H1 (cell line): Measurements from ENCODE around the gene MVD. TPM values are rescaled to one million over a fixed set of nuclear protein-coding genes. Genes with fewer than 3 reads are reported as not detected.

ENCODE experiments used
- CTCF ChIA-PET: fragments of 300-600 bp; sonication (Branson Sonifier 250); formaldehyde crosslinking; loops from one replicate; lab custom pipeline; 2021; ENCODE audit not compliant: partially characterized antibody; lab: Charles Lee
- POLR2A ChIA-PET: fragments of 300-600 bp; sonication (Branson Sonifier 250); formaldehyde crosslinking; loops from one replicate; lab custom pipeline; 2021; ENCODE audit warnings: inconsistent platforms; ENCODE audit not compliant: partially characterized antibody; lab: Charles Lee
- DNase-seq, 2 experiments: peaks; one replicate each; pipeline versions ENCODE4 v3.0.0 to v3.0.0-alpha.2; 2010 to 2022; ENCODE audit warnings: low spot score in 2 of 2, low read depth in 1 of 2, mixed read lengths in 1 of 2
- FAIRE-seq: peaks from 2 replicates; lab custom pipeline; 2011; peaks lifted over from hg19 to GRCh38; lab: Jason Lieb, UNC
- H2AFZ ChIP-seq: 2 replicates; pipeline ENCODE4 v1.8.1; 2012; ENCODE audit warnings: low read length, inconsistent platforms
- H2AK5ac ChIP-seq: 2 replicates; pipeline ENCODE4 v1.6.1; 2013; ENCODE audit warnings: low read depth, low read length
- H2BK120ac ChIP-seq: replicated peaks from 2 replicates; pipeline ENCODE3; 2013; ENCODE audit warnings: low read depth, low read length, inconsistent platforms
- H2BK12ac ChIP-seq: 2 replicates; pipeline ENCODE4 v1.6.1; 2013; ENCODE audit warnings: low read depth, low read length
- H2BK15ac ChIP-seq: 2 replicates; pipeline ENCODE4 v1.6.1; 2013; ENCODE audit warnings: low read length
- H2BK20ac ChIP-seq: 2 replicates; pipeline ENCODE4 v1.6.1; 2013; ENCODE audit warnings: low read length
- H2BK5ac ChIP-seq: 2 replicates; pipeline ENCODE4 v1.6.1; 2013; ENCODE audit warnings: low read depth, low read length
- H3K14ac ChIP-seq: 2 replicates; pipeline ENCODE4 v1.6.1; 2013; ENCODE audit warnings: inconsistent platforms; ENCODE audit not compliant: insufficient read length
- H3K18ac ChIP-seq: 2 replicates; pipeline ENCODE4 v1.6.1; 2013; ENCODE audit warnings: low read length; ENCODE audit errors: extremely low read depth
- H3K23ac ChIP-seq: 2 replicates; pipeline ENCODE4 v1.6.1; 2013; ENCODE audit warnings: inconsistent platforms; ENCODE audit not compliant: insufficient read length
- H3K23me2 ChIP-seq: 2 replicates; pipeline ENCODE4 v1.6.1; 2013; ENCODE audit warnings: low read depth, low read length
- H3K27ac ChIP-seq: 2 replicates; pipeline ENCODE4 v1.6.1; 2011; ENCODE audit warnings: low read depth, low read length, inconsistent platforms
- H3K27me3 ChIP-seq, 4 experiments: replicated peaks in 1 of 4; 1 replicate in 1 of 4; 2 replicates in 3 of 4; pipeline versions ENCODE4 v1.6.1 to v1.8.1; 2011 to 2013; ENCODE audit warnings: low read length in 3 of 4, mild to moderate bottlenecking in 3 of 4, inconsistent platforms in 2 of 4, mixed read lengths in 2 of 4, moderate library complexity in 1 of 4; ENCODE audit not compliant: control insufficient read depth in 3 of 4, insufficient read depth in 3 of 4; ENCODE audit errors: extremely low read depth in 1 of 4
- H3K36me3 ChIP-seq, 4 experiments: 2 replicates each; pipeline versions ENCODE4 v1.6.1 to v1.8.1; 2011 to 2013; ENCODE audit warnings: mild to moderate bottlenecking in 4 of 4, low read length in 3 of 4, moderate library complexity in 2 of 4, control low read depth in 1 of 4, inconsistent platforms in 1 of 4; ENCODE audit not compliant: insufficient read depth in 4 of 4, control insufficient read depth in 2 of 4
- H3K4ac ChIP-seq: replicated peaks from 2 replicates; pipeline ENCODE3; 2013; ENCODE audit warnings: low read length, low read depth, mixed read lengths, inconsistent platforms; ENCODE audit not compliant: insufficient read length
- H3K4me1 ChIP-seq, 4 experiments: replicated peaks in 1 of 4; 1 replicate in 1 of 4; 2 replicates in 3 of 4; pipeline versions ENCODE4 v1.6.1 to v1.8.1; 2011 to 2013; ENCODE audit warnings: low read length in 3 of 4, inconsistent platforms in 2 of 4, mixed read lengths in 1 of 4; ENCODE audit not compliant: insufficient read depth in 4 of 4, control insufficient read depth in 3 of 4
- H3K4me2 ChIP-seq, 2 experiments: 2 replicates each; pipeline versions ENCODE4 v1.6.1 to v1.8.1; 2011 to 2013; ENCODE audit warnings: low read depth in 2 of 2, low read length in 2 of 2, control low read depth in 1 of 2, inconsistent platforms in 1 of 2, mild to moderate bottlenecking in 1 of 2; ENCODE audit not compliant: insufficient read depth in 1 of 2
- H3K4me3 ChIP-seq, 4 experiments: fragments of 200-600, 300-600 bp in 1 of 4; sonication (generic), shearing (Covaris generic), sonication (Bioruptor Twin) in 1 of 4; 2 replicates each; pipeline versions ENCODE4 v1.5.1 to v1.8.1; 2011 to 2016; ENCODE audit warnings: low read length in 4 of 4, low read depth in 3 of 4, control low read depth in 2 of 4, inconsistent platforms in 2 of 4, mild to moderate bottlenecking in 2 of 4, mixed read lengths in 1 of 4, moderate library complexity in 1 of 4; ENCODE audit not compliant: insufficient read depth in 2 of 4; ENCODE audit errors: extremely low read depth in 1 of 4
- H3K56ac ChIP-seq: replicated peaks from 2 replicates; pipeline ENCODE3; 2013; ENCODE audit warnings: low read depth, mild to moderate bottlenecking, mixed read lengths, low read length, inconsistent platforms; ENCODE audit not compliant: insufficient read length
- H3K79me1 ChIP-seq: 2 replicates; pipeline ENCODE4 v1.6.1; 2013; ENCODE audit warnings: low read depth, low read length, control low read depth
- H3K79me2 ChIP-seq, 2 experiments: 2 replicates each; pipeline versions ENCODE4 v1.6.1 to v1.8.1; 2012 to 2013; ENCODE audit warnings: low read length in 2 of 2, mild to moderate bottlenecking in 2 of 2, inconsistent platforms in 1 of 2; ENCODE audit not compliant: insufficient read depth in 2 of 2, control insufficient read depth in 1 of 2
- H3K9ac ChIP-seq, 4 experiments: replicated peaks in 1 of 4; 1 replicate in 1 of 4; 2 replicates in 3 of 4; pipeline versions ENCODE4 v1.6.1 to v1.8.1; 2011 to 2013; ENCODE audit warnings: low read depth in 3 of 4, low read length in 3 of 4, control low read depth in 2 of 4, mild to moderate bottlenecking in 2 of 4, moderate library complexity in 2 of 4, inconsistent platforms in 1 of 4; ENCODE audit errors: extremely low read depth in 1 of 4
- H3K9me3 ChIP-seq, 2 experiments: 2 replicates each; pipeline versions ENCODE4 v1.6.1 to v1.8.1; 2012 to 2013; ENCODE audit warnings: mild to moderate bottlenecking in 2 of 2, moderate library complexity in 2 of 2, control low read depth in 1 of 2, inconsistent platforms in 1 of 2, low read depth in 1 of 2, low read length in 1 of 2, mixed read lengths in 1 of 2; ENCODE audit not compliant: insufficient read depth in 2 of 2
- H4K20me1 ChIP-seq, 2 experiments: replicated peaks in 1 of 2; 2 replicates each; pipeline versions ENCODE3 to v1.8.1; 2011 to 2013; ENCODE audit warnings: inconsistent platforms in 2 of 2, low read length in 2 of 2, mild to moderate bottlenecking in 1 of 2; ENCODE audit not compliant: insufficient read depth in 2 of 2, control insufficient read depth in 1 of 2
- H4K5ac ChIP-seq: 2 replicates; pipeline ENCODE4 v1.6.1; 2013; ENCODE audit warnings: low read length, low read depth, mixed read lengths, inconsistent platforms; ENCODE audit not compliant: insufficient read length
- H4K8ac ChIP-seq: 2 replicates; pipeline ENCODE4 v1.8.0; 2013; ENCODE audit warnings: mild to moderate bottlenecking, moderate library complexity, low read length, inconsistent platforms; ENCODE audit not compliant: insufficient read depth; ENCODE audit errors: extremely low read depth
- H4K91ac ChIP-seq: replicated peaks from 2 replicates; pipeline ENCODE3; 2013; ENCODE audit warnings: low read length, mixed read lengths, inconsistent platforms; ENCODE audit not compliant: insufficient read length
- RBBP5 ChIP-seq: IDR thresholded peaks from 2 replicates; pipeline ENCODE4 v1.7.1; 2012; ENCODE audit warnings: low read depth, mild to moderate bottlenecking, inconsistent platforms, low read length, moderate library complexity, borderline replicate concordance
- SAP30 ChIP-seq: fragments of 300-600 bp; sonication (generic); IDR thresholded peaks from 2 replicates; pipeline ENCODE4 v1.7.1; 2012; ENCODE audit warnings: low read length, moderate library complexity, mild to moderate bottlenecking, inconsistent platforms; ENCODE audit not compliant: insufficient read depth, insufficient replicate concordance
- SIRT6 ChIP-seq: IDR thresholded peaks from one replicate; pipeline ENCODE4 v1.7.1; 2012; ENCODE audit warnings: low read length, inconsistent platforms
- TAF7 ChIP-seq: optimal IDR thresholded peaks from 2 replicates; pipeline ENCODE3; 2011; ENCODE audit warnings: low read depth, mild to moderate bottlenecking, inconsistent platforms, low read length, moderate library complexity, borderline replicate concordance
- WGBS, 2 experiments: shearing (Covaris generic) in 1 of 2; methylation state at CpG; one replicate each; pipeline versions ENCODE4 v1.1.6 to v1.1.7; 2013 to 2015; ENCODE audit warnings: low lambda C conversion rate in 2 of 2, mixed read lengths in 2 of 2, inconsistent platforms in 1 of 2, low coverage in 1 of 2, missing lambda C conversion rate in 1 of 2; ENCODE audit not compliant: insufficient replicate concordance in 2 of 2, insufficient coverage in 1 of 2, insufficient read length in 1 of 2; ENCODE audit errors: extremely low coverage in 1 of 2, missing lambda C conversion rate in 1 of 2; 5-methylcytosine and 5-hydroxymethylcytosine counted together
- polyA plus RNA-seq, 7 experiments: library from polyadenylated mRNA; depleted of rRNA in 3 of 7; stranded (reverse) in 5 of 7; unstranded in 2 of 7; fragments of >200 nt in 5 of 7; fragments of 200-250 nt in 2 of 7; gene quantifications; 1 replicate in 5 of 7; 2 replicates in 1 of 7; 4 replicates in 1 of 7; pipeline versions ENCODE4 v1.2.1 to v1.2.3, GENCODE V29; 2011 to 2013; ENCODE audit warnings: missing spikeins in 2 of 7, mixed read lengths in 2 of 7
- total RNA-seq: library from RNA; stranded (reverse); fragmentation: NEBNext Ultra II Directional; extraction: Animal tissue kit (Norgen Biotek cat#: 25700); gene quantifications from 2 replicates; pipeline ENCODE4 v1.2.1, GENCODE V29; 2021

MVD gene
- total and polyA plus RNA-seq, 2 of the 8 experiments (the other 6 are each of a cell fraction or from before 2014, with no cell fraction given): 47.2 to 77.3 TPM

DNA sequence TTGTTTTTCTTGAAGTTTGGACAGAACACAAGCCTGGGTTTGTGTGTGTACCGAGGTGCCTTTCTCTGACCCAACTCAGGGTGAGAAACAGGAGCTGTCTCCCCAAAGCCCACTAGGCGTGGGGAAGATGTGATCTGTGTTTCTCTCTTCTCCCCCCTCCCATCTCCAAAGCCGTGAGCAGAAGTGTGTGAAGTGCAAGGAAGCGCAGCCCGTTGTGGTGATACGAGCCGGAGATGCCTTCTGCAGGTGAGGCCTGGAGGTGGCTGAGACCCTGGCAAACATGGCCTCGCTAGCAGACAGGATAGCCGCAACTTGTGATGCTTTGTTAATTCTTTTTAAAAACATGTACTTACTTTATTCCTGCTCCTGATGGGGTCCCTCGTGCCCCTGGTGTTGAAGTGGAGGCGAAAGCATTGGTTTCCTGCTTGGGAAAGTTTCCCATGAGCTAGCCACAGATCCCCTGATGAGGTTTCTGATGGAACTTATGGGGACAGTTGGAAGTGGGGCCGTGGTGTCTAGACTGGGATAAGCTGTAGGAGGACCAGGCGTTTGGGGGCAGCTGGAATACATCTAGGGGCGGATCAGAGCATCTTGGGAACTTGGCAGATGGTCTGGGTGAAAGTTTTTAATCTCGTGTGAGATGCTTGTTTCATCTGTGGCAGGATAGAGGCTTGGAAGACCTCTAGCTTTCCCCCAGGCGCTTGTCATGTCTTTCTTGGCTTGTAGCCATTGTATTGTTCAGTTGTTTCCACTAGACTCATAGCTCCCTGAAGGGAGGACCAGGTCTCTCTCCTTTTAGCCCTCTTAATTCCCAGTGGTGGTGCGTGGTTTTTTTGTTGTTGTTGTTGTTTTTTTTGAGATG lies 44.3 kb upstream of the MVD start:
- Histone ChIP-seq H2BK5ac (no peak overlapping the region), H3K4ac (no peak overlapping the region), H2BK120ac (no peak overlapping the region), H3K56ac (no peak overlapping the region), H3K27me3 (no peaks in the 10 kb centered on the region), H4K5ac (no peak overlapping the region), H3K4me2 (peak overlapping the region; percentile 90 to 98), H3K9me3 (no peaks in the 10 kb centered on the region), H3K18ac (no peak overlapping the region), H4K20me1 (peaks cover 1 to 4% of the 10 kb centered on the region in 2 experiments), H4K8ac (peak overlapping the region; percentile 91; the same call in 1 of the 2 replicates), H4K91ac (no peak overlapping the region), H3K9ac (peak overlapping the region in 3 of 4 experiments; percentile 7 to 88 (median 46); a peak in 6 of 7 replicates), H3K4me3 (peak overlapping the region; percentile 86 to 100 (median 92)), H2BK12ac (no peak overlapping the region), H2AFZ (0 out of 2 replicates have a peak overlapping the region, but pooled peaks have one; percentile 68), H3K4me1 (peaks cover 0 to 8% (median 3%) of the 10 kb centered on the region in 4 experiments; a peak in 4 of 7 replicates), H3K14ac (no peak overlapping the region), H3K36me3 (no peaks in the 10 kb centered on the region), H3K79me2 (peaks cover 0 to 39% of the 10 kb centered on the region in 2 experiments; a peak in 2 of 4 replicates), H3K27ac (no peak overlapping the region), H3K23ac (no peak overlapping the region), H3K79me1 (peaks cover 16% of the 10 kb centered on the region), H2BK15ac (no peak overlapping the region), H2BK20ac (no peak overlapping the region), H3K23me2 (peaks cover 15% of the 10 kb centered on the region; the same call in 1 of the 2 replicates), H2AK5ac (no peak overlapping the region)
- CTCF ChIA-PET: interaction anchor here (0.9 to 3.3 kb wide), 7 partner anchors 8 to 74 kb away, joined by 3 to 14 read pairs (median 5); no protein-coding TSS in a partner anchor
- peak; percentile 17 for TF ChIP-seq SAP30
- TF ChIP-seq SIRT6: no peak
- TF ChIP-seq RBBP5: no peak
- no peak for TF ChIP-seq TAF7
- POLR2A ChIA-PET: interaction anchor here (0.7 to 2.3 kb wide), 10 partner anchors 8 to 512 kb away, joined by 3 to 8 read pairs (median 3); no protein-coding TSS in a partner anchor
- no peak for DNase-seq
- WGBS, 2 experiments: 64% methylated on average over 16 of the region's 17 CpGs; no CpG with 5 or more reads in 1 of the 2 experiments
- FAIRE-seq: no peak
